Measurements from ENCODE around the gene MFSD2B.

GRCh38 chr2:24040511-24040910 lies 30.6 kb downstream of the MFSD2B start:
- no peak for TF ChIP-seq CTCF (IDR thresholded peaks at IDR 0.05)
- no peak for TF ChIP-seq EZH2 (IDR thresholded peaks at IDR 0.05; ENCODE audit: borderline replicate concordance, insufficient read depth, low read depth, low read length, poor library complexity, severe bottlenecking)

Measured in B cell (primary cell).